ENCODE data around the gene CLBA1.
A peak's percentile ranks its signal among the peaks of the same experiment; 100 is the strongest.

The CLBA1 gene

GRCh38 chr14:104971447-104972240 is 13.9 kb upstream of the CLBA1 start:
- no peaks in the 10 kb centered on the region for H3K9me3 Mint-ChIP-seq
- H3K27me3 Mint-ChIP-seq: peaks cover 19% of the 10 kb centered on the region
- ATAC-seq: no peak
- no peak overlapping the region for H3K4me3 Mint-ChIP-seq
- no peak for DNase-seq
- H3K36me3 Mint-ChIP-seq (ENCODE audit: low read depth): no peaks in the 10 kb centered on the region
- H3K27ac Mint-ChIP-seq: no peak overlapping the region
- peaks cover 5% of the 10 kb centered on the region for H3K4me1 Mint-ChIP-seq

GRCh38 chr14:104972301-104973134 is 13.1 kb upstream of the CLBA1 start:
- no peaks in the 10 kb centered on the region for H3K36me3 Mint-ChIP-seq (ENCODE audit: low read depth)
- peaks cover 8% of the 10 kb centered on the region for H3K4me1 Mint-ChIP-seq
- DNase-seq (no peak), ATAC-seq (no peak)
- H3K27ac Mint-ChIP-seq: no peak overlapping the region
- peaks cover 18% of the 10 kb centered on the region for H3K27me3 Mint-ChIP-seq
- no peaks in the 10 kb centered on the region for H3K9me3 Mint-ChIP-seq
- H3K4me3 Mint-ChIP-seq: no peak overlapping the region

GRCh38 chr14:104973135-104973384 is 12.5 kb upstream of the CLBA1 start:
- no peaks in the 10 kb centered on the region for H3K36me3 Mint-ChIP-seq (ENCODE audit: low read depth)
- DNase-seq (no peak), ATAC-seq (no peak)
- no peaks in the 10 kb centered on the region for H3K9me3 Mint-ChIP-seq
- H3K4me3 Mint-ChIP-seq: no peak overlapping the region
- H3K27me3 Mint-ChIP-seq: peaks cover 18% of the 10 kb centered on the region
- no peak overlapping the region for H3K27ac Mint-ChIP-seq
- peaks cover 11% of the 10 kb centered on the region for H3K4me1 Mint-ChIP-seq

GRCh38 chr14:104973385-104974145 is 12.0 kb upstream of the CLBA1 start:
- H3K36me3 Mint-ChIP-seq (ENCODE audit: low read depth): no peaks in the 10 kb centered on the region
- H3K4me1 Mint-ChIP-seq: peaks cover 11% of the 10 kb centered on the region
- no peak for DNase-seq
- H3K9me3 Mint-ChIP-seq: no peaks in the 10 kb centered on the region
- H3K27ac Mint-ChIP-seq: no peak overlapping the region
- no peak for ATAC-seq
- no peak overlapping the region for H3K4me3 Mint-ChIP-seq
- peaks cover 14% of the 10 kb centered on the region for H3K27me3 Mint-ChIP-seq

- peaks cover 16% of the 10 kb centered on the region for H3K27me3 Mint-ChIP-seq
- H3K4me1 Mint-ChIP-seq: peaks cover 11% of the 10 kb centered on the region
- no peak for ATAC-seq
- no peak for DNase-seq
- no peak overlapping the region for H3K27ac Mint-ChIP-seq
- H3K36me3 Mint-ChIP-seq (ENCODE audit: low read depth): no peaks in the 10 kb centered on the region
- no peak overlapping the region for H3K4me3 Mint-ChIP-seq
- no peaks in the 10 kb centered on the region for H3K9me3 Mint-ChIP-seq
Observed at GRCh38 chr14:104974146-104974541, 11.4 kb upstream of the CLBA1 start.

GRCh38 chr14:104974665-104975390 is 10.8 kb upstream of the CLBA1 start:
- Mint-ChIP-seq H3K27me3 (peaks cover 22% of the 10 kb centered on the region), H3K4me3 (no peak overlapping the region), H3K27ac (no peak overlapping the region), H3K36me3 (ENCODE audit: low read depth) (no peaks in the 10 kb centered on the region), H3K4me1 (peaks cover 11% of the 10 kb centered on the region), H3K9me3 (no peaks in the 10 kb centered on the region)
- DNase-seq (no peak), ATAC-seq (no peak)

- no peaks in the 10 kb centered on the region for H3K9me3 Mint-ChIP-seq
Observed at GRCh38 chr14:104975481-104976197, 9.9 kb upstream of the CLBA1 start.

GRCh38 chr14:104976198-104977007 is 9.2 kb upstream of the CLBA1 start:
- H3K36me3 Mint-ChIP-seq (ENCODE audit: low read depth): no peaks in the 10 kb centered on the region
- H3K4me3 Mint-ChIP-seq: no peak overlapping the region
- H3K4me1 Mint-ChIP-seq: peaks cover 11% of the 10 kb centered on the region
- peak; percentile 78 for ATAC-seq
- peak; percentile 90 for DNase-seq
- H3K27ac Mint-ChIP-seq: no peak overlapping the region
- H3K27me3 Mint-ChIP-seq: peaks cover 23% of the 10 kb centered on the region
- no peaks in the 10 kb centered on the region for H3K9me3 Mint-ChIP-seq

More at GRCh38 chr14:104975481-104976197, 9.9 kb upstream of the CLBA1 start:
- no peaks in the 10 kb centered on the region for H3K36me3 Mint-ChIP-seq (ENCODE audit: low read depth)
- no peak overlapping the region for H3K4me3 Mint-ChIP-seq
- no peak for ATAC-seq
- H3K27ac Mint-ChIP-seq: no peak overlapping the region
- H3K27me3 Mint-ChIP-seq: peaks cover 23% of the 10 kb centered on the region
- DNase-seq: no peak
- peaks cover 11% of the 10 kb centered on the region for H3K4me1 Mint-ChIP-seq

GRCh38 chr14:104977008-104977680 is 8.4 kb upstream of the CLBA1 start:
- no peak for ATAC-seq
- Mint-ChIP-seq H3K27ac (no peak overlapping the region), H3K27me3 (peaks cover 23% of the 10 kb centered on the region), H3K4me3 (no peak overlapping the region), H3K36me3 (ENCODE audit: low read depth) (no peaks in the 10 kb centered on the region), H3K4me1 (peaks cover 11% of the 10 kb centered on the region), H3K9me3 (no peaks in the 10 kb centered on the region)
- DNase-seq: no peak

- Mint-ChIP-seq H3K9me3 (no peaks in the 10 kb centered on the region), H3K36me3 (ENCODE audit: low read depth) (no peaks in the 10 kb centered on the region), H3K27me3 (peaks cover 23% of the 10 kb centered on the region), H3K4me3 (peak within 1 kb of the TSS; percentile 80), H3K27ac (no peak within 1 kb of the TSS), H3K4me1 (peaks cover 11% of the 10 kb centered on the region)
- peak; percentile 52 for ATAC-seq
- DNase-seq: peak; percentile 63
Observed at GRCh38 chr14:104977681-104978653, 7.6 kb upstream of the CLBA1 start, which contains the start of gene AHNAK2. AHNAK2 (minus strand) TSS chr14:104978374; CDS start chr14:104978237, 137 bp downstream.

GRCh38 chr14:104978746-104979691 is 6.6 kb upstream of the CLBA1 start:
- H3K9me3 Mint-ChIP-seq: no peaks in the 10 kb centered on the region
- H3K4me3 Mint-ChIP-seq: no peak overlapping the region
- peaks cover 11% of the 10 kb centered on the region for H3K4me1 Mint-ChIP-seq
- H3K27me3 Mint-ChIP-seq: peaks cover 23% of the 10 kb centered on the region
- H3K27ac Mint-ChIP-seq: no peak overlapping the region
- no peak for ATAC-seq
- no peak for DNase-seq
- H3K36me3 Mint-ChIP-seq (ENCODE audit: low read depth): no peaks in the 10 kb centered on the region

Data from activated naive CD8-positive, alpha-beta T cell treated with anti-CD3 and anti-CD28 coated beads, Interleukin-2, amount 50 U/mL, for 24 hours (primary cell).